CD14-positive monocyte (primary cell): ENCODE measurements around the gene GRM8. TPM values are rescaled to one million over a fixed set of nuclear protein-coding genes. Genes with fewer than 3 reads are reported as not detected.

ENCODE experiments used
- DNase-seq, 3 donors: peaks; one replicate each; pipeline ENCODE4 v3.0.0-alpha.2; 2011 to 2022
- H2AFZ ChIP-seq: 2 replicates; pipeline ENCODE4 v1.6.0; 2012; ENCODE audit warnings: mild to moderate bottlenecking, low read depth, low read length, inconsistent platforms; ENCODE audit not compliant: insufficient read depth, poor library complexity, severe bottlenecking
- H3K27ac ChIP-seq, 2 donors: 1 replicate in 1 of 2; 2 replicates in 1 of 2; pipeline ENCODE4 v1.5.1; 2012 to 2013; ENCODE audit warnings: low read length in 2 of 2, control low read depth in 1 of 2, inconsistent platforms in 1 of 2, low read depth in 1 of 2, mild to moderate bottlenecking in 1 of 2
- H3K27me3 ChIP-seq, 2 donors: one replicate each; pipeline versions ENCODE4 v1.6.0 to v1.6.1; 2011 to 2013; ENCODE audit warnings: low read length in 2 of 2; ENCODE audit not compliant: control insufficient read depth in 2 of 2, insufficient read depth in 2 of 2
- H3K36me3 ChIP-seq, 2 donors: replicated peaks in 1 of 2; 1 replicate in 1 of 2; 2 replicates in 1 of 2; pipeline versions ENCODE4 v1.5.1 to v1.6.1; 2012 to 2013; ENCODE audit warnings: low read length in 2 of 2, control low read depth in 1 of 2, inconsistent platforms in 1 of 2, mild to moderate bottlenecking in 1 of 2; ENCODE audit not compliant: insufficient read depth in 2 of 2, control insufficient read depth in 1 of 2
- H3K4me1 ChIP-seq, 2 donors: 1 replicate in 1 of 2; 2 replicates in 1 of 2; pipeline versions ENCODE4 v1.5.1 to v1.6.1; 2012 to 2013; ENCODE audit warnings: low read length in 2 of 2, control low read depth in 1 of 2, inconsistent platforms in 1 of 2, mild to moderate bottlenecking in 1 of 2, moderate library complexity in 1 of 2; ENCODE audit not compliant: insufficient read depth in 2 of 2, control insufficient read depth in 1 of 2
- H3K4me2 ChIP-seq: replicated peaks from 2 replicates; pipeline ENCODE3; 2012; ENCODE audit warnings: low read length, moderate library complexity, mild to moderate bottlenecking; ENCODE audit not compliant: poor library complexity, severe bottlenecking; ENCODE audit errors: extremely low read depth
- H3K4me3 ChIP-seq, 3 experiments: fragments of 200-600 bp in 1 of 3; sonication (generic) in 1 of 3; replicated peaks in 1 of 3; 1 replicate in 2 of 3; 2 replicates in 1 of 3; pipeline ENCODE4 v1.5.1; 2011 to 2013; ENCODE audit warnings: low read length in 3 of 3, mild to moderate bottlenecking in 3 of 3, control low read depth in 2 of 3, low read depth in 2 of 3, inconsistent platforms in 1 of 3, moderate library complexity in 1 of 3
- H3K79me2 ChIP-seq: 2 replicates; pipeline ENCODE4 v1.6.0; 2012; ENCODE audit warnings: mild to moderate bottlenecking, control low read depth, inconsistent platforms, low read length, moderate library complexity; ENCODE audit not compliant: insufficient read depth
- H3K9ac ChIP-seq: 2 replicates; pipeline ENCODE4 v1.6.0; 2017; ENCODE audit warnings: low read length, mild to moderate bottlenecking; ENCODE audit not compliant: insufficient read depth, poor library complexity, severe bottlenecking
- H3K9me3 ChIP-seq, 2 donors: replicated peaks in 1 of 2; 1 replicate in 1 of 2; 2 replicates in 1 of 2; pipeline versions ENCODE4 v1.5.1 to v1.6.1; 2012 to 2013; ENCODE audit warnings: low read length in 2 of 2, control low read depth in 1 of 2; ENCODE audit not compliant: control insufficient read depth in 1 of 2, insufficient read depth in 1 of 2
- H4K20me1 ChIP-seq: 2 replicates; pipeline ENCODE4 v1.6.0; 2012; ENCODE audit warnings: mild to moderate bottlenecking, low read length, control low read depth, moderate library complexity; ENCODE audit not compliant: insufficient read depth
- H3K27ac Mint-ChIP-seq, 7 donors: one replicate each; pipeline ENCODE4 v1.8.0; 2020; ENCODE audit warnings: mild to moderate bottlenecking in 7 of 7, mixed read lengths in 7 of 7, moderate library complexity in 6 of 7, inconsistent platforms in 2 of 7
- H3K27me3 Mint-ChIP-seq, 3 donors: one replicate each; pipeline ENCODE4 v1.8.0; 2021 to 2022; ENCODE audit warnings: low read depth in 3 of 3, mild to moderate bottlenecking in 3 of 3, mixed read lengths in 3 of 3, moderate library complexity in 3 of 3, inconsistent platforms in 1 of 3
- H3K36me3 Mint-ChIP-seq, 2 donors: one replicate each; pipeline ENCODE4 v1.8.0; 2020; ENCODE audit warnings: mixed read lengths in 2 of 2, inconsistent platforms in 1 of 2, mild to moderate bottlenecking in 1 of 2
- H3K4me1 Mint-ChIP-seq: one replicate; pipeline ENCODE4 v1.8.0; 2020; ENCODE audit warnings: mild to moderate bottlenecking, mixed read lengths
- H3K4me3 Mint-ChIP-seq, 2 donors: one replicate each; pipeline ENCODE4 v1.8.0; 2020; ENCODE audit warnings: mild to moderate bottlenecking in 2 of 2, mixed read lengths in 2 of 2, moderate library complexity in 1 of 2
- H3K9me3 Mint-ChIP-seq, 7 donors: one replicate each; pipeline ENCODE4 v1.8.0; 2020 to 2022; ENCODE audit warnings: mixed read lengths in 7 of 7, mild to moderate bottlenecking in 6 of 7, moderate library complexity in 6 of 7, inconsistent platforms in 2 of 7
- CTCF ChIP-seq: fragments of 200-600 bp; IDR thresholded peaks from one replicate; pipeline ENCODE4 v1.8.0; 2022; ENCODE audit warnings: antibody characterized with exemption, mild to moderate bottlenecking
- WGBS: methylation state at CpG from one replicate; pipeline ENCODE4 v1.1.5; 2013; ENCODE audit warnings: missing lambda C conversion rate; ENCODE audit not compliant: insufficient coverage; 5-methylcytosine and 5-hydroxymethylcytosine counted together
- intact Hi-C, 2 donors: fragments of 100-400 bp; cut with micrococcal nuclease; formaldehyde crosslinking; loops; one replicate each; pipeline versions ENCODE4 v1.15.0 to v1.15.1; 2023
- polyA plus RNA-seq, 3 donors: library from polyadenylated mRNA; depleted of rRNA in 1 of 3; unstranded in 2 of 3; stranded (reverse) in 1 of 3; fragments of 300-500 nt in 2 of 3; fragments of >200 nt in 1 of 3; fragmentation: Illumina TruSeq in 2 of 3; gene quantifications; 1 replicate in 2 of 3; 2 replicates in 1 of 3; pipeline ENCODE4 v1.2.3, GENCODE V29; 2012 to 2021

Gene GRM8
- polyA plus RNA-seq, 3 donors: not detected

GRCh38 chr7:127018889-127019288, 233.9 kb downstream of the GRM8 start:
- Mint-ChIP-seq H3K36me3 (no peaks in the 10 kb centered on the region), H3K27ac (no peak overlapping the region), H3K9me3 (peaks cover 0 to 6% (median 0%) of the 10 kb centered on the region in 7 donors), H3K27me3 (peaks cover 0 to 3% (median 0%) of the 10 kb centered on the region in 3 donors), H3K4me3 (no peak overlapping the region), H3K4me1 (no peaks in the 10 kb centered on the region)
- no peak overlapping the region for H3K4me3 ChIP-seq
- intact Hi-C loops: no loop called here
- DNase-seq: no peak
- no peak overlapping the region for H2AFZ ChIP-seq
- no CpG with 5 or more reads among the region's 2 CpGs for WGBS
- no peak overlapping the region for H3K27ac ChIP-seq
- no peaks in the 10 kb centered on the region for H3K36me3 ChIP-seq
- no peaks in the 10 kb centered on the region for H3K4me1 ChIP-seq
- no peaks in the 10 kb centered on the region for H3K9me3 ChIP-seq
- no peak overlapping the region for H3K9ac ChIP-seq
- no peaks in the 10 kb centered on the region for H3K27me3 ChIP-seq
- H4K20me1 ChIP-seq: no peaks in the 10 kb centered on the region
- no peak for TF ChIP-seq CTCF
- no peaks in the 10 kb centered on the region for H3K79me2 ChIP-seq
- H3K4me2 ChIP-seq: no peak overlapping the region

- intact Hi-C loops: no loop called here
- no peaks in the 10 kb centered on the region for H3K27me3 ChIP-seq
Measured at GRCh38 chr7:127017196-127017595, 235.5 kb downstream of the GRM8 start.

More at GRCh38 chr7:127017196-127017595, 235.5 kb downstream of the GRM8 start:
- DNase-seq: no peak
- H3K4me2 ChIP-seq: no peak overlapping the region
- no peak overlapping the region for H3K4me3 ChIP-seq
- Mint-ChIP-seq H3K4me1 (no peaks in the 10 kb centered on the region), H3K4me3 (no peak overlapping the region), H3K9me3 (peaks cover 0 to 6% (median 0%) of the 10 kb centered on the region in 7 donors), H3K27me3 (peaks cover 0 to 3% (median 0%) of the 10 kb centered on the region in 3 donors), H3K36me3 (no peaks in the 10 kb centered on the region), H3K27ac (no peak overlapping the region)
- H3K27ac ChIP-seq: no peak overlapping the region
- peaks cover 0 to 3% of the 10 kb centered on the region in 2 donors for H3K9me3 ChIP-seq
- no peak for TF ChIP-seq CTCF
- H3K36me3 ChIP-seq: no peaks in the 10 kb centered on the region
- H4K20me1 ChIP-seq: no peaks in the 10 kb centered on the region
- H3K4me1 ChIP-seq: no peaks in the 10 kb centered on the region
- H3K79me2 ChIP-seq: no peaks in the 10 kb centered on the region
- H2AFZ ChIP-seq: no peak overlapping the region
- no peak overlapping the region for H3K9ac ChIP-seq
- no CpG with 5 or more reads among the region's 2 CpGs for WGBS
